GM13977 (cell line): ENCODE measurements around the gene AGBL1.

ENCODE experiments used
- DNase-seq: peaks from one replicate; pipeline ENCODE4 v3.0.0; 2012; ENCODE audit warnings: low spot score
- in situ Hi-C: fragments of 300-500 bp; cut with MboI; formaldehyde crosslinking; loops from one replicate; pipeline ENCODE4 v1.12.0; 2022; ENCODE audit warnings: low sequenced_read_pairs, low pct_unique_long_range_greater_than_20kb, mixed read lengths, inconsistent platforms; ENCODE audit not compliant: unreplicated experiment
- TF ChIP-seq, protein P1 (sequence below): IDR thresholded peaks from 2 replicates; pipeline ENCODE4 v1.5.1; 2012; ENCODE audit warnings: mild to moderate bottlenecking, control low read depth; ENCODE audit not compliant: insufficient read depth; ENCODE audit errors: extremely low read depth, missing control alignments

AGBL1 gene

DNA sequence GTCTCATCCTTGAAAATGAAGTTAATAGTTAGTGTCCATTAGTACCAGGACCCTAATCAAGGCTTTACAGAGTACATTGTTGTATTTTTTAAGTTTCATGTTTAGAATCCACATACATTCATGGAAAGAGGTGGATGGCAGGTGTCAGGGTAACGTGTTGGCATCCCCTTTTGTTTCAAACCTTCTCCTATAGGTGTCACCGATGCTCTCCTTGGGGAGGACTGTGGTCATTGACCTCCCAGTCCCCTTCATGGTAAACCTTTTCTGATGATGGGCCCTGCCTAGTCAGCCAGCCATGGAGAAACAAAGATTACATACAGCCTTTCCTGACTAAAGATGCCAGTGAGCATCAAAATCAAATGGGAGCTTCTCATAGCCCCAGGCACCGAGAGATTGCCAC, 574.8 kb downstream of the AGBL1 start:
- in situ Hi-C loops = no loop called here
- TF ChIP-seq, protein P1, sequence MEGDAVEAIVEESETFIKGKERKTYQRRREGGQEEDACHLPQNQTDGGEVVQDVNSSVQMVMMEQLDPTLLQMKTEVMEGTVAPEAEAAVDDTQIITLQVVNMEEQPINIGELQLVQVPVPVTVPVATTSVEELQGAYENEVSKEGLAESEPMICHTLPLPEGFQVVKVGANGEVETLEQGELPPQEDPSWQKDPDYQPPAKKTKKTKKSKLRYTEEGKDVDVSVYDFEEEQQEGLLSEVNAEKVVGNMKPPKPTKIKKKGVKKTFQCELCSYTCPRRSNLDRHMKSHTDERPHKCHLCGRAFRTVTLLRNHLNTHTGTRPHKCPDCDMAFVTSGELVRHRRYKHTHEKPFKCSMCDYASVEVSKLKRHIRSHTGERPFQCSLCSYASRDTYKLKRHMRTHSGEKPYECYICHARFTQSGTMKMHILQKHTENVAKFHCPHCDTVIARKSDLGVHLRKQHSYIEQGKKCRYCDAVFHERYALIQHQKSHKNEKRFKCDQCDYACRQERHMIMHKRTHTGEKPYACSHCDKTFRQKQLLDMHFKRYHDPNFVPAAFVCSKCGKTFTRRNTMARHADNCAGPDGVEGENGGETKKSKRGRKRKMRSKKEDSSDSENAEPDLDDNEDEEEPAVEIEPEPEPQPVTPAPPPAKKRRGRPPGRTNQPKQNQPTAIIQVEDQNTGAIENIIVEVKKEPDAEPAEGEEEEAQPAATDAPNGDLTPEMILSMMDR = no peak

DNA sequence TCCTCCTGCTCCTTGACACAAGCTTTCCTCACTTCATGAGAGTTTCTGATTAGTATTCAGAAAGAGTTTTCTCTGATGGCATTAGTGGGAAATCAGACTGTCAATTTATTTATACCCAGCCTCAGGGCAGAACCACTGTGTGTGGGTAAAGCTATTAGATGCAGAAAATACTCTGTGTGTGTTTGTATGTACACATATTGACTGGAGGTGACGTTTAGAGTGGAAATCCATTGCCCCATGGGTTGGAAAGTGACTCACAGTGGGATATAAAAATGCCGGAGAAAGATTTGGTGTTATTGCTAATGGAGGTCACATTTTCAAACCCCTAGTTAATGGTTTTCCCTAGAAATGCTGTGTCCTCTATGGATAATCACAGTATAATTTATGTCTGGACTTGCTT, 577.6 kb downstream of the AGBL1 start:
- in situ Hi-C loops = no loop called here
- DNase-seq = no peak
- TF ChIP-seq, protein P1 = no peak

More for the DNA sequence above, 574.8 kb downstream of the AGBL1 start:
- DNase-seq = no peak

DNA sequence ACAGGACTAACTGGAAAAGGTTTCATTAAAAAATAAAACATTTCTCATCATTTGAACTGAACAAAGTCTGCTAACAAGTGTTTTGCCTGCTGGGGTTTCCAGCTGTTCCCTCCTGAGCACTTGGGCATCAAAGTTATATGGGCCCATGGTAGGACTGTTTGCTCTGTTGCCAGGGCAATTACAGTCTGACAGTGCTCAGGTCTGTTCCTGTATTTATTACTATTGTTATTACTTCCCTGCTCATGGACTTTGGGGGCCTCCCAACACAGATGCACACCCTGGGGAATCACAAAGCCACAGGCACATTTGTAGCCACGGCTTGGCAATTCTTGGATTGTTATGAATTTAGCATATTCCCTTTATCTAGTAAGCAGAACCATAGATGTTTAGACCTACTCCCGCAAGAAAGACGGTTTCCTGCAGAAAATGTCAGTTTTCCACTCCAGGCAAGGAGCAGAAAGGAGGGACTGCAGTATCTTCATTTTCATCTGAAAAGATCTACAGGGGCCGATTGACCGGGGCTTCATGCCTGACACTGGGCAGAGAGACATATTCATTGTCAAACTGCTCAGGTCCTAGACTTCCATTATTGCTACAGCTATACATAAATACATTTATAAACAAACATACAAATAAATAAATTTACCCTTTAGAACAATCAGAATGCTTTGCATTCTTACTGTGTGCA, 580.2 kb downstream of the AGBL1 start:
- no peak for DNase-seq
- TF ChIP-seq, protein P1 = no peak
- in situ Hi-C loops = no loop called here

DNA sequence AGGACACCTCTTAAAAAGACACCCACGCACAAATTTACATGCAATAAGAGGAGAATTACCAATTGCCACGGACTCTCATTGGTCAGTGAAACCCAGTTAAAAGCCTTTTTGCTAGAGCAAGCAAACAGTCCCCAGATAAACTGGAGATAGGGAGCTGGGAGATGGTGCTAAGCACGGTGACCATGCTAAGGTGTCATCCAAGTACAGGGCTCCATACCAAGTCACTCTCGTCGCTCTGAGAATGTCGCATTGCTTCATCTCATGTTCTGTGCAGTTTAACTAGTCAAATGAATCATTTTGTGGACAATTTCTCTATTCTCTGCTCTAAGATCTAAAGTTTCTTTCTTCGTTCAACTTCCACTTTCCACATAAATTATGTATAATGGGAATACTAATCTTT, 581.9 kb downstream of the AGBL1 start:
- in situ Hi-C loops = no loop called here
- DNase-seq = no peak
- TF ChIP-seq, protein P1 = no peak

DNA sequence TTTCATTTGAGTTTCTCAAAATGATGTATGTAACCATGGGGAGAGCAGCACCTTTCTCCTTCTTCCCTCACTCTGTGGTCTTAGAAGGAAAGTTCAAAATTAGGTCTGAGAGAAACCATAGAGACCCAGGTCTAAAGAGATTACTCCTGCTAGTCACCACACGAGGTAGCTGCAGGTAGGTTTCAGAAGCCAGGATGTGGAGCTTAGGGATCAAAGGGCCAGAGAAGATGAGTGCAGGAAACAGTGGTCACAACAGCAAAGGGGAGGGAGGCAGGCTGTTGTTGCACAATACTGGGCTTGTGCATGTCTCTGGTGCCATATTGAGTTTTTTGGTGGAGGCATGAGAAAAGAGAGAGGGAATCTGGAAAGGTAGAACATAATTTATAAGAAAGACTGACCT, 583.6 kb downstream of the AGBL1 start:
- TF ChIP-seq, protein P1 = no peak
- in situ Hi-C loops = no loop called here
- no peak for DNase-seq

DNA sequence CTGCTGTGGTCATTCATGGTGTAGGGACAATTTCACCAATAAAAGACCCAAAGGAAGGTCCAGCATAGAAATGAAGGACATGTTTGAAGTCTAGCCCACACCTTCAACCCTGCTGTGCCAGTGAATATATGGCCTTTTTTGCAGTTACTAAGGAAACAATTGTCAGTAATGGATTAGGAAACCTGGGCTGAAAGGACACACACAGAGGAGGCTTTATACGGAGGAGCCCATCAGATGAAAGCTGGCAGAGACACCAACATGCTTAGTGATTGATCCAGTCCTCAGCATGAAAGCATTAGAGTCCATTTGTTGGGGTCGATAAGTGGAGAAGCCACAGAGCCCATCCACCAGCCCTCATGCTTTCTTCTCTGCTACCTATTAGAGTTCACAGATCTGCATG, 584.3 kb downstream of the AGBL1 start:
- in situ Hi-C loops = no loop called here
- TF ChIP-seq, protein P1 = no peak
- DNase-seq = no peak
